GM19238 (cell line): ENCODE measurements around the gene RAB30.
A peak's percentile ranks its signal among the peaks of the same experiment; 100 is the strongest.

Experiments used
- DNase-seq: peaks from one replicate; pipeline ENCODE4 v3.0.0; 2011; ENCODE audit warnings: low spot score; ENCODE audit not compliant: insufficient read length

Gene RAB30

DNA sequence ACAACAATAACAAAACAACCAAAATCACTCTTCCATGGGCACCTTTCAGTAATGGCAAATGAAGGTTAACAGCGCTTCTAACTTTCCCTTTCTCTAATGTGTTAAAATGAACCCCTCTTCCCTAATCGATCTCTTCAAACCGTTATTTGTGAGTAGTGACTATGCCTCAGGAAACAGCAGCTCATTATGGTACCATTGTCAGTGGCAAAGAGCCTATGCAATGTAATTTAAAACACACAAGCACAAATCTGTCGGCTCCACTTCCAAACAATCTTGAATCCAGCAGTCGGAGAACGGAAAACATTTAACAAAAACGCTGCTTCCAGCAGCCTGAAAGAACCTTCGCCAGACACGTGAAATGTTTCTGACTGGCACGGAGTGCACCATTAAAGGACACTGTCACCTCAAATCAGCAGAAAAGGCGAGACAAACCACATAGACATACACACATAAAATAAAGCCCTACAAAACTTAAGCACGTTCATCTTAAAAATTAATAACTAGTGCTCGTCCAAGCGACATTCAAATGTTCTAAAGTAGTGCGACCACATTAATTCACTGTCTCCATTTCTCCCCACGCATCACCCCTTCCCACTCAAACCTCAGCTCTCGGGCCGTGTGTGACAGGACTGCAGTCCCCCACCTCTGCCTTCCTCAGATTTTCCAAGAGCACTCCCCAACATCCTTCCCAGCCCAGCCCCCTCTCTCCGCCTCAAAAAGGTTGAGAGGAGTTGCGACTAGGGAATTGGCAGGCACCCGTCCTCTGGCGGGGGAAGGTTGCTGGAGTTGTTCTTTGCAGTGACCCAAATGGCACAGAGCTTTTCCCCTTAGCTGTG lies 748 bp downstream of the RAB30 start:
- DNase-seq, result no peak

DNA sequence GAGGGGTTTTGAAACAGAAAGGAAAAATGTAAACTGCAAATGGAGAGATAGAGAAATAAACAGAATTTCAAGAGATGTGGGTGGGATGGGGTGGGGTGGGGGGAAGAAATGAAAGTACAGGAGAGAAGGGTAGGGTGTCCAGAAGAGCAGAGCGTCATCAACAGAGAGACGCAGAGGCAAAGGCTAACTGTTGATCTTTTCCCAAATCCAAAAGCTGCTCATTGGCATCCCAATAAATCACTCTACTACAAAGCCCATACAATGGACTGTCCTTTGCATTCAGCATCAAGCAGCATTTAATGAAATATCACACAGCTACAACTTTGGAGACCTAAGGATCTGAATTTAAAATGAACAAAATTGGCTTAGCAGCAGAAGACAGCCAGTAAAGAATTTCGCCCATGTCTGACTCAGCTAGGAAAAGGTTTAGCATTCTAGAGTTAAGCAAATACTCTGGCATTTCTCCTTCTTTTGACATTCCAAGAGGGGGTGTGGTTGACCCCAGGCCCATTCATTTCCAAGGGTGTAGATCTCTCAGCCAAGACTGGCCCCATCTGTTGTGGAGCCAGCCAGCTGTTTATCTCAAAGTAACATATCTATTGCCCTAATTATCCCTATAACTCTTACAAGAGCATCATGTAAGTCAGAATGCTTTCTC lies 1.5 kb downstream of the RAB30 start:
- DNase-seq, result no peak

GRCh38 chr11:83069441-83070043 lies 2.2 kb downstream of the RAB30 start:
- DNase-seq, result no peak

- no peak for DNase-seq
Measured at GRCh38 chr11:83068568-83068967, 3.1 kb downstream of the RAB30 start.

GRCh38 chr11:83064011-83064410 lies 7.7 kb downstream of the RAB30 start:
- no peak for DNase-seq

DNA sequence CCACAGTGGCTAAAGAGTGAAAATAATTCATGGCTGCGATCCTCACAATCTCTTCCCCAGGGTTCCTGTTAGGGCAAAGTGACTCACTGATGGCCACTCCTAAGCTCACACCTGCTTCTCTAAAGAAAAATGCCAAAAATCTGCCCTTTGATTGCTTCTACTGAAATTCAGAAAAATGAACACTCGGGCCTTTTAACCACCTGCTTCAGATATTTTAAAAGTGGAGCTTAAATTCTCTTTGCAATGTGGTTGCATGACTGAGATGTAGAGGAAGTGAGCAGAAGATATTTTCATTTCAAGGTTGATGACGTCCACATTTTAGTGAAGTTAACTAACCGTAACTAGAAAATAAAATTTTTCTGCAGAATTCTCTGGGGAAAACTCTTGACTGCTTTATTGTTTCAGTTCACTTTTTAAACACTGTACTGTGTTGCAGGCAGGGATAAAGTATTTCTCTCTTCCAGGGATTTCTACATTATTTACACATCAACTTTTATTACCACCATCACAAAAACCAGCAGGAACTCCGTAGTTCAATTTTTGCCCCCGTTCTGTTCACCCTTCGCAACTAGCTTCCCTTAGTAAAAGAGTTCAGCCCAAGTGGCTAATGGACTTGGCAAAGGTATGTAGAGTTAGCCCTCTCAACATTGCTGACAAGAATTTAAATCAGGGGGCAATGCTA lies 8.5 kb downstream of the RAB30 start:
- no peak for DNase-seq

- DNase-seq, result peak; percentile 30
Measured at GRCh38 chr11:83061883-83062282, 9.8 kb downstream of the RAB30 start.

GRCh38 chr11:83060965-83061364 lies 10.7 kb downstream of the RAB30 start:
- DNase-seq, result no peak

DNA sequence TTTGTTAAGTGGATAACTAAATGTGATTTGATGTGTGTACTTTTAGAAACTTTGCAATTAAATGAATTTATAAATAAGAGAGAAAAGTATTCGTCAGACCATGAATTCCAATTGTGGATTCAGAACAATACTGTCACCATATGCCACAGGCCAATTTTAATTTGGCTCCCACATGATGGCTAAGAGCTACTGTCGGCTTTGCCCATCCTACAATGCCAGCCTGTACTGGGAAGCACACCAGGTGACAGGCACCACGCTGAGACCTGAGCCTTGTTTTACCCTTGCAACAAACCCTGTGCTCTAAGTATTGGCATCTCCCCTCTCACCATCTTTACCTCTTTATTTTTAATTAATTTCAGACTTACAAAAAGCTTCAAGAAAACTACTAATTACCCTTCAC lies 14.0 kb downstream of the RAB30 start:
- DNase-seq, result no peak

GRCh38 chr11:83056611-83057010 lies 15.1 kb downstream of the RAB30 start:
- DNase-seq, result no peak

DNA sequence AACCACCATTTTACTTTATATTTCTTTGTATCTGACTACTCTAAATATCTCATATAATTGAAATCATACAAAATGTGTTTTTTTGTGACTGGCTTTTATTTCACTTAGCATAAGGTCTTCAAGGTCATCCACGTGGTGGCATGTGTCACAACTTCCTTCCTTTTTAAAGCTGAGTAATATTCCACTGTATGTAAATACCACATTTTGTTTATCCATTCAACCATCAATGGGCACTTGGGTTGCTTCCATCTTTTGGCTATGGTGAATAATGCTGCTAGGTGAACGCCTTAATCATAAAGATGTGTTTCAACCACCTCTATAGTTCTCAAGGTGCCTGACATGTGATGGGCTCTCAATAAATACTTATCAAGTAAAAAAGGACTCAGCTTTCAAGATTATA lies 15.5 kb downstream of the RAB30 start:
- no peak for DNase-seq

DNA sequence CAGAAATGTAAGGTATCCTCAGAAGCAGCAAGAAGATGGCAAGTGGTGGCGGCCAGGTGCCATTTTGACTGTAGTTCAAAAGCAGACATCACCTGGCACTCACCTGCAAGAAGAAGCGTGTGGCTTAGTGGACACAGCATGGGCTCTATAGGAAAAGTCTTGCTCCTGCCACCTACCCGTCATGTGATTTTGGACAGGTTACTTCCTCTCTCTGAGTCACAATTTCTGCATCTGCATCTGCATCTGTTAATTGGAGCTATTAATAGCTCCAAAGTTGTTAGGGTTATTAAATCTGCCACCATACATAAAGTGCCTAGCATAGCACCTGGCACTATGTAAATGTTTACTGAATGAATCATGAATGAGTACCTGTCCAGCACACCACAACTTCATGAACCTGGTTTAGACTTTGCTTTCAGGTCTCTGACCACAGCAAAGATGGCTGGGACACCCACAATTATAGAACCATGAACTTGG lies 16.8 kb downstream of the RAB30 start:
- DNase-seq, result no peak

DNA sequence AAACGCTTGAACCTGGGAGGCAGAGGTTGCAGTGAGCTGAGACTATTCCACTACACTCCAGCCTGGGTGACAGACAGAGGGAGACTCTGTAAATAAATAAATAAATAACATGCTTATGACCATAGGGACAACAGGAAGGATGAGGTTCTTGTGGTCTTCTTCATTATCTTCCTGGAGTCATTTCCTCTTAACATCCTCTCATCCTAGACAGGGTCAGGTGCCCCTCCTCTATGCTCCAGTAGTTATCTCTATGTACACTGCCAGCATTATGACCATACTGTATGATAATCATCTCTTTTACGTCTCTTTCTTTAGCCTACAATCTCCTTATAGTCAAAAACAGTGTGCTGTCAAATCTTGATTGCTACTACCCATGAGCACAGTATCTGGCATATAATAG lies 17.7 kb downstream of the RAB30 start:
- no peak for DNase-seq

- no peak for DNase-seq
Measured at GRCh38 chr11:83051760-83052671, 19.7 kb downstream of the RAB30 start.

- DNase-seq, result no peak
Measured at GRCh38 chr11:83047515-83048225, 24.0 kb downstream of the RAB30 start.

GRCh38 chr11:83046621-83047172 lies 25.0 kb downstream of the RAB30 start:
- no peak for DNase-seq

DNA sequence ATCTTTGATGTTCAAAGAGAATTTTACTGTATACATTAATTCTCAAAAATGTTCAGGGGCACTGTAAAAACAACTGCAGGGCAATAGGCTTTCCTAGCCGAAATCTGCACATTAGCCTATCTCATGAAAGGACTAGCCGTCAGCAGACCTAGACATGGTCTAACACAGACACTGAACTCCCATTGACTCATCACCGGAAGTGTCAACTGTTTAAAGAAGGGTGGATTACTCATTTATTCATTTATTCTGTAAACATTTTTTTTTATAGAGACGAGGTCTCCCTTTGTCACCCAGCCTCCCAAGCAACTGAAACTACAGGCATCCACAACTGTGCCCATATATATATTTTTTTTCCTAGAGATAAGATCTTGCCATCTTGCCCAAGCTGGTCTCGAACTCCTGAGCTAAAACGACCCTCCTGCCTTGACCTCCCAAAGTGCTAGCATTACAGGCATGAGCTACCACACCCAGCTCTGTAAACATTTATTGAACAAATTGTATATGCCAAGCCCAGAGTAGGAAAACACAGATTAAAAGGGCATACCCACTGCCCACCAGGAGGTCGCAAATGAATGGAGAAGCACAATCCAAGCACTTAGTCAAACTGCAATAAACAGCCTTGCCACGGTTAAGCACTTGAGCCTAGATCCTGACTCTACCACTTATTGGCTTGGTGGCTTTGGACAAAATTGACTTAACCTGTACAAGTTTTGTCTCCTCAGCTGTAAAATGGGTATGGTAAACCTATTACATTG lies 26.6 kb downstream of the RAB30 start:
- no peak for DNase-seq

GRCh38 chr11:83042964-83043711 lies 28.6 kb downstream of the RAB30 start:
- no peak for DNase-seq
